IMR-90 (cell line): ENCODE measurements around the gene MED6.

Experiments
- BHLHE40 ChIP-seq: fragments of 150-350 bp; IDR thresholded peaks from 2 replicates; pipeline ENCODE4 v1.6.1; 2016; ENCODE audit warnings: mild to moderate bottlenecking, low read depth, low read length
- CEBPB ChIP-seq: IDR thresholded peaks from 2 replicates; pipeline ENCODE4 v1.6.1; 2012; ENCODE audit warnings: low read depth, low read length, improper control_type of control experiment
- CTCF ChIP-seq: conservative IDR thresholded peaks from 2 replicates; pipeline ENCODE4 v1.5.1; 2012; ENCODE audit warnings: mild to moderate bottlenecking, low read depth, low read length, improper control_type of control experiment
- NFE2L2 ChIP-seq: fragments of 150-350 bp; IDR thresholded peaks from 2 replicates; pipeline ENCODE4 v1.6.1; 2016; ENCODE audit warnings: low read depth, mild to moderate bottlenecking, low read length
- POLR2A ChIP-seq: IDR thresholded peaks from 2 replicates; pipeline ENCODE4 v1.6.1; 2012; ENCODE audit warnings: mild to moderate bottlenecking, low read depth, low read length
- RAD21 ChIP-seq: IDR thresholded peaks from 2 replicates; pipeline ENCODE4 v1.6.1; 2012; ENCODE audit warnings: low read length, improper control_type of control experiment
- RFX5 ChIP-seq: IDR thresholded peaks from 2 replicates; pipeline ENCODE4 v1.8.0; 2012; ENCODE audit warnings: low read depth, mild to moderate bottlenecking, low read length, moderate library complexity
- SMC3 ChIP-seq: fragments of 150-350 bp; IDR thresholded peaks from 2 replicates; pipeline ENCODE4 v1.6.1; 2016; ENCODE audit warnings: low read depth, mild to moderate bottlenecking, antibody characterized with exemption, low read length, moderate library complexity
- USF2 ChIP-seq: fragments of 150-350 bp; IDR thresholded peaks from 2 replicates; pipeline ENCODE4 v1.6.1; 2017; ENCODE audit warnings: mild to moderate bottlenecking, antibody characterized with exemption, low read length, low read depth

- TF ChIP-seq POLR2A (no peak), BHLHE40 (no peak), CTCF (no peak), RAD21 (no peak), NFE2L2 (no peak), USF2 (no peak), RFX5 (no peak), SMC3 (no peak), CEBPB (no peak)
These were observed 43.5 kb upstream of the MED6 start for GRCh38 chr14:70643967-70644366.
